IMR-90 (cell line): ENCODE data around the gene CPNE4. TPM values are rescaled to one million over a fixed set of nuclear protein-coding genes. Genes with fewer than 3 reads are reported as not detected.

Experiments
- ATAC-seq: fragments of 200-7000 bp; cut with Tn5 transposase; 2 replicates; pipeline ENCODE4 v1.9.1; 2020; ENCODE audit warnings: low read depth, mild to moderate bottlenecking, moderate library complexity
- BruUV-seq: library from RNA; stranded (reverse); fragments of 400-500 nt; replicated peaks from 2 replicates; lab custom pipeline; 2021; lab: Mats Ljungman, UMichigan
- CTCF ChIA-PET: fragments of 300-600 bp; formaldehyde crosslinking; extraction: SDS; loops from one replicate; lab custom pipeline; 2021; ENCODE audit warnings: antibody characterized with exemption; lab: Yijun Ruan, JAX
- POLR2A ChIA-PET: fragments of 300-600 bp; sonication (Branson Sonifier 250); formaldehyde crosslinking; loops from one replicate; lab custom pipeline; 2022; ENCODE audit warnings: antibody characterized with exemption; ENCODE audit not compliant: unreplicated experiment; lab: Charles Lee
- DNase-seq: peaks from one replicate; pipeline ENCODE4 v3.0.0; 2013
- H2AFZ ChIP-seq: replicated peaks from 2 replicates; pipeline ENCODE3; 2013; ENCODE audit warnings: low read length, mild to moderate bottlenecking; ENCODE audit not compliant: poor library complexity
- H2AK5ac ChIP-seq: 2 replicates; pipeline ENCODE4 v1.6.1; 2013; ENCODE audit warnings: low read depth, low read length, inconsistent platforms
- H2AK9ac ChIP-seq: replicated peaks from 2 replicates; pipeline ENCODE3; 2013; ENCODE audit warnings: mild to moderate bottlenecking, low read depth, low read length, moderate library complexity; ENCODE audit not compliant: poor library complexity
- H2BK120ac ChIP-seq: 2 replicates; pipeline ENCODE4 v1.6.1; 2013; ENCODE audit warnings: low read depth, low read length, inconsistent platforms
- H2BK15ac ChIP-seq: 3 replicates; pipeline ENCODE4 v1.6.1; 2013; ENCODE audit warnings: low read depth, low read length, inconsistent platforms
- H2BK20ac ChIP-seq: 2 replicates; pipeline ENCODE4 v1.6.1; 2013; ENCODE audit warnings: low read depth, mild to moderate bottlenecking, inconsistent platforms, low read length, moderate library complexity
- H2BK5ac ChIP-seq: 2 replicates; pipeline ENCODE4 v1.6.1; 2013; ENCODE audit warnings: mild to moderate bottlenecking, low read depth, low read length, inconsistent platforms; ENCODE audit not compliant: poor library complexity, severe bottlenecking
- H3K14ac ChIP-seq: replicated peaks from 2 replicates; pipeline ENCODE4 v1.6.1; 2013; ENCODE audit warnings: low read depth, low read length, inconsistent platforms
- H3K18ac ChIP-seq: 2 replicates; pipeline ENCODE4 v1.6.1; 2013; ENCODE audit warnings: low read depth, low read length, control low read depth
- H3K23ac ChIP-seq: 2 replicates; pipeline ENCODE4 v1.6.1; 2013; ENCODE audit warnings: low read depth, low read length, inconsistent platforms
- H3K27ac ChIP-seq: 2 replicates; pipeline ENCODE4 v1.5.1; 2013; ENCODE audit warnings: mild to moderate bottlenecking, control low read depth, low read length; ENCODE audit not compliant: insufficient read depth
- H3K27me3 ChIP-seq: 2 replicates; pipeline ENCODE4 v1.6.1; 2013; ENCODE audit warnings: low read length; ENCODE audit not compliant: control insufficient read depth, insufficient read depth
- H3K36me3 ChIP-seq: 2 replicates; pipeline ENCODE4 v1.6.1; 2013; ENCODE audit warnings: low read length, mixed read lengths; ENCODE audit not compliant: control insufficient read depth, insufficient read depth
- H3K4ac ChIP-seq: 2 replicates; pipeline ENCODE4 v1.6.1; 2013; ENCODE audit warnings: low read depth, low read length, inconsistent platforms
- H3K4me1 ChIP-seq: 2 replicates; pipeline ENCODE4 v1.6.1; 2013; ENCODE audit warnings: low read length, mixed read lengths; ENCODE audit not compliant: control insufficient read depth, insufficient read depth
- H3K4me2 ChIP-seq: 2 replicates; pipeline ENCODE4 v1.6.1; 2013; ENCODE audit warnings: low read depth, mild to moderate bottlenecking, control low read depth, low read length, moderate library complexity
- H3K4me3 ChIP-seq: 2 replicates; pipeline ENCODE4 v1.5.1; 2013; ENCODE audit warnings: low read depth, mild to moderate bottlenecking, control low read depth, low read length, moderate library complexity; ENCODE audit not compliant: insufficient read depth
- H3K56ac ChIP-seq: 2 replicates; pipeline ENCODE4 v1.6.1; 2013; ENCODE audit warnings: low read length, inconsistent platforms; ENCODE audit not compliant: insufficient read depth; ENCODE audit errors: extremely low read depth
- H3K79me1 ChIP-seq, 2 experiments: 2 replicates each; pipeline ENCODE4 v1.6.1; 2013; ENCODE audit warnings: low read length in 2 of 2, inconsistent platforms in 1 of 2, low read depth in 1 of 2
- H3K9ac ChIP-seq: 2 replicates; pipeline ENCODE4 v1.6.1; 2013; ENCODE audit warnings: low read depth, low read length, control low read depth
- H3K9me1 ChIP-seq: 2 replicates; pipeline ENCODE4 v1.6.1; 2013; ENCODE audit warnings: low read length, inconsistent platforms; ENCODE audit not compliant: insufficient read depth
- H3K9me3 ChIP-seq: 2 replicates; pipeline ENCODE4 v1.6.1; 2013; ENCODE audit warnings: low read length; ENCODE audit not compliant: control insufficient read depth, insufficient read depth
- H4K20me1 ChIP-seq: 2 replicates; pipeline ENCODE4 v1.6.1; 2013; ENCODE audit warnings: low read length, inconsistent platforms; ENCODE audit not compliant: insufficient read depth
- H4K5ac ChIP-seq: 2 replicates; pipeline ENCODE4 v1.6.1; 2013; ENCODE audit warnings: mild to moderate bottlenecking, low read depth, low read length, control low read depth
- H4K8ac ChIP-seq, 2 experiments: 2 replicates each; pipeline ENCODE4 v1.6.1; 2013; ENCODE audit warnings: low read depth in 2 of 2, low read length in 2 of 2, control low read depth in 1 of 2, inconsistent platforms in 1 of 2
- H4K91ac ChIP-seq: 2 replicates; pipeline ENCODE4 v1.6.1; 2013; ENCODE audit warnings: low read depth, low read length, inconsistent platforms; ENCODE audit not compliant: insufficient read depth
- BHLHE40 ChIP-seq: fragments of 150-350 bp; IDR thresholded peaks from 2 replicates; pipeline ENCODE4 v1.6.1; 2016; ENCODE audit warnings: mild to moderate bottlenecking, low read depth, low read length
- CEBPB ChIP-seq: IDR thresholded peaks from 2 replicates; pipeline ENCODE4 v1.6.1; 2012; ENCODE audit warnings: low read depth, low read length, improper control_type of control experiment
- CHD1 ChIP-seq: IDR thresholded peaks from 2 replicates; pipeline ENCODE4 v1.6.1; 2012; ENCODE audit warnings: low read depth, low read length, improper control_type of control experiment
- CTCF ChIP-seq: conservative IDR thresholded peaks from 2 replicates; pipeline ENCODE4 v1.5.1; 2012; ENCODE audit warnings: mild to moderate bottlenecking, low read depth, low read length, improper control_type of control experiment
- ELK1 ChIP-seq: fragments of 150-350 bp; IDR thresholded peaks from 2 replicates; pipeline ENCODE4 v1.6.1; 2016; ENCODE audit warnings: low read depth, mild to moderate bottlenecking, low read length, moderate library complexity, borderline replicate concordance
- FOS ChIP-seq: fragments of 150-350 bp; IDR thresholded peaks from 2 replicates; pipeline ENCODE4 v1.6.1; 2016; ENCODE audit warnings: low read depth, low read length
- MAFK ChIP-seq: IDR thresholded peaks from 2 replicates; pipeline ENCODE4 v1.6.1; 2012; ENCODE audit warnings: low read depth, low read length, improper control_type of control experiment
- MAZ ChIP-seq: IDR thresholded peaks from 2 replicates; pipeline ENCODE4 v1.6.1; 2012; ENCODE audit warnings: low read depth, mild to moderate bottlenecking, low read length, improper control_type of control experiment, moderate library complexity, borderline replicate concordance
- MXI1 ChIP-seq: IDR thresholded peaks from 2 replicates; pipeline ENCODE4 v1.6.1; 2012; ENCODE audit warnings: low read depth, mild to moderate bottlenecking, low read length, moderate library complexity, borderline replicate concordance
- POLR2A ChIP-seq: IDR thresholded peaks from 2 replicates; pipeline ENCODE4 v1.6.1; 2012; ENCODE audit warnings: mild to moderate bottlenecking, low read depth, low read length
- RAD21 ChIP-seq: IDR thresholded peaks from 2 replicates; pipeline ENCODE4 v1.6.1; 2012; ENCODE audit warnings: low read length, improper control_type of control experiment
- RCOR1 ChIP-seq: IDR thresholded peaks from 2 replicates; pipeline ENCODE4 v1.6.1; 2012; ENCODE audit warnings: mild to moderate bottlenecking, low read length, improper control_type of control experiment; ENCODE audit not compliant: insufficient replicate concordance
- RFX5 ChIP-seq: IDR thresholded peaks from 2 replicates; pipeline ENCODE4 v1.8.0; 2012; ENCODE audit warnings: low read depth, mild to moderate bottlenecking, low read length, moderate library complexity
- SMC3 ChIP-seq: fragments of 150-350 bp; IDR thresholded peaks from 2 replicates; pipeline ENCODE4 v1.6.1; 2016; ENCODE audit warnings: low read depth, mild to moderate bottlenecking, antibody characterized with exemption, low read length, moderate library complexity
- USF2 ChIP-seq: fragments of 150-350 bp; IDR thresholded peaks from 2 replicates; pipeline ENCODE4 v1.6.1; 2017; ENCODE audit warnings: mild to moderate bottlenecking, antibody characterized with exemption, low read length, low read depth
- WGBS, 2 experiments: methylation state at CpG; one replicate each; pipeline versions ENCODE4 v1.1.5 to v1.1.7; 2013; ENCODE audit warnings: missing lambda C conversion rate in 2 of 2; ENCODE audit not compliant: insufficient read length in 1 of 2; ENCODE audit errors: extremely low coverage in 2 of 2; 5-methylcytosine and 5-hydroxymethylcytosine counted together
- dilution Hi-C: fragments of 300-500 bp; cut with HindIII; formaldehyde crosslinking; loops from one replicate; pipeline ENCODE4 v1.14.3; 2018; ENCODE audit warnings: low sequenced_read_pairs; ENCODE audit not compliant: unreplicated experiment
- in situ Hi-C: fragments of 300-500 bp; cut with MboI; formaldehyde crosslinking; loops from 3 replicates; pipeline ENCODE4 v1.14.3; 2019; ENCODE audit warnings: low sequenced_read_pairs, inconsistent platforms, mixed read lengths
- intact Hi-C: fragments of 100-400 bp; cut with micrococcal nuclease; formaldehyde crosslinking; loops from 2 replicates; pipeline ENCODE4 v1.10.0; 2022
- polyA plus RNA-seq, 3 experiments: library from polyadenylated mRNA; depleted of rRNA; stranded (reverse); fragments of >200 nt; gene quantifications; 2 replicates each; pipeline ENCODE4 v1.2.3, GENCODE V29; 2012; ENCODE audit warnings: low replicate concordance in 1 of 3
- total RNA-seq: library from RNA; depleted of rRNA; stranded (reverse); fragments of >200 nt; gene quantifications from 2 replicates; pipeline ENCODE4 v1.2.3, GENCODE V29; 2012

Gene CPNE4
- total and polyA plus RNA-seq, 2 of the 4 experiments (the other 2 are of a cell fraction) = not detected

- CTCF ChIA-PET = no interaction called here
- no peak overlapping the region for H3K4me3 ChIP-seq
- H2BK20ac ChIP-seq = no peak overlapping the region
- H3K14ac ChIP-seq = no peak overlapping the region
- H3K18ac ChIP-seq = no peak overlapping the region
- no peak overlapping the region for H4K5ac ChIP-seq
- H3K79me1 ChIP-seq = no peaks in the 10 kb centered on the region
- intact Hi-C loops (no loop called here), dilution Hi-C loops (no loop called here), in situ Hi-C loops (no loop called here)
- H4K91ac ChIP-seq = no peak overlapping the region
- no peaks in the 10 kb centered on the region for H3K9me3 ChIP-seq
- TF ChIP-seq ELK1 (no peak), USF2 (no peak), CHD1 (no peak), POLR2A (no peak), FOS (no peak), RAD21 (no peak), SMC3 (no peak), MAZ (no peak), MXI1 (no peak), CTCF (no peak), RFX5 (no peak), BHLHE40 (no peak), MAFK (no peak), CEBPB (no peak), RCOR1 (no peak)
- no peak overlapping the region for H3K9ac ChIP-seq
- H3K9me1 ChIP-seq = no peaks in the 10 kb centered on the region
- no peak overlapping the region for H4K8ac ChIP-seq
- H2AFZ ChIP-seq = no peak overlapping the region
- H2BK15ac ChIP-seq = no peak overlapping the region
- H3K4me1 ChIP-seq = no peaks in the 10 kb centered on the region
- DNase-seq (no peak), ATAC-seq (no peak)
- H3K36me3 ChIP-seq = no peaks in the 10 kb centered on the region
- no peak overlapping the region for H3K4me2 ChIP-seq
- no TSS peak for BruUV-seq
- no peaks in the 10 kb centered on the region for H4K20me1 ChIP-seq
- H3K56ac ChIP-seq = no peak overlapping the region
- 60% methylated on average over 1 of the region's 6 CpGs; no CpG with 5 or more reads in 1 of the 2 experiments for WGBS, 2 experiments
- POLR2A ChIA-PET = no interaction called here
- H2AK9ac ChIP-seq = no peak overlapping the region
- no peaks in the 10 kb centered on the region for H3K27me3 ChIP-seq
- H2AK5ac ChIP-seq = no peak overlapping the region
- no peak overlapping the region for H2BK5ac ChIP-seq
- no peak overlapping the region for H3K4ac ChIP-seq
- H3K27ac ChIP-seq = no peak overlapping the region
- no peak overlapping the region for H3K23ac ChIP-seq
- H2BK120ac ChIP-seq = no peak overlapping the region
Observed at GRCh38 chr3:131868203-131868602, 166.6 kb downstream of the CPNE4 start.
